ENCODE measurements around the gene SYT2.
"Not testable (repeated sequence)": the region's sequence is repeated elsewhere in the genome, so short reads cannot be mapped to it uniquely, and the experiment has no call there.

GRCh38 chr1:202623476-202623875 is 86.8 kb downstream of the SYT2 start:
- TF ChIP-seq REST (IDR thresholded peaks at IDR 0.05; ENCODE audit: low read depth, low read length); POLR2AphosphoS5 (IDR thresholded peaks at IDR 0.05; ENCODE audit: low read depth, low read length); CTCF (IDR thresholded peaks at IDR 0.05); EZH2phosphoT487 (IDR thresholded peaks at IDR 0.05; ENCODE audit: borderline replicate concordance, low read depth); ELF1 (IDR thresholded peaks at IDR 0.05); TAF1 (IDR thresholded peaks at IDR 0.05; ENCODE audit: borderline replicate concordance, low read depth, low read length); GATA2 (CRISPR knock-in tag; IDR thresholded peaks at IDR 0.05); MAX (IDR thresholded peaks at IDR 0.05; ENCODE audit: low read depth); PBX3 (IDR thresholded peaks at IDR 0.05); TCF12 (IDR thresholded peaks at IDR 0.05): not testable (repeated sequence)

Data from SK-N-SH (cell line).